OCI-LY3 (cell line): ENCODE results near the gene DTX1.
A peak's percentile ranks its signal among the peaks of the same experiment; 100 is the strongest.

Source experiments
- H2AFZ ChIP-seq: fragments of 200-600, 300-600 bp; shearing (Covaris generic); 2 replicates; pipeline ENCODE4 v1.6.0; 2014; ENCODE audit warnings: antibody characterized with exemption, low read depth, low read length
- H3K27ac ChIP-seq: fragments of 200-600, 300-600 bp; sonication (generic); 2 replicates; pipeline ENCODE4 v1.5.1; 2014; ENCODE audit warnings: mild to moderate bottlenecking, low read length, moderate library complexity, mixed read lengths
- H3K27me3 ChIP-seq: fragments of 200-600, 300-600 bp; sonication (generic); 2 replicates; pipeline ENCODE4 v1.6.1; 2014; ENCODE audit warnings: low read depth, low read length, mixed read lengths
- H3K36me3 ChIP-seq: fragments of 200-600, 300-600 bp; sonication (generic); replicated peaks from 2 replicates; pipeline ENCODE3; 2014; ENCODE audit warnings: low read depth, low read length, mixed read lengths
- H3K4me1 ChIP-seq: fragments of 300-600, 200-600 bp; sonication (generic); 2 replicates; pipeline ENCODE4 v1.6.1; 2014; ENCODE audit warnings: low read length, mixed read lengths
- H3K4me2 ChIP-seq: fragments of 200-600, 300-600 bp; sonication (generic); 2 replicates; pipeline ENCODE4 v1.6.1; 2014; ENCODE audit warnings: low read length, mixed read lengths
- H3K4me3 ChIP-seq: fragments of 300-600, 200-600 bp; sonication (generic); 2 replicates; pipeline ENCODE4 v1.5.1; 2014; ENCODE audit warnings: antibody characterized with exemption, mild to moderate bottlenecking, low read length, moderate library complexity
- H3K79me2 ChIP-seq: fragments of 300-600, 200-600 bp; shearing (Covaris generic); 2 replicates; pipeline ENCODE4 v1.6.1; 2014; ENCODE audit warnings: mild to moderate bottlenecking, low read length, mixed read lengths
- H3K9ac ChIP-seq: fragments of 300-600, 200-600 bp; shearing (Covaris generic); 2 replicates; pipeline ENCODE4 v1.6.0; 2014; ENCODE audit warnings: mild to moderate bottlenecking, low read length, moderate library complexity
- H3K9me3 ChIP-seq: fragments of 200-600, 300-600 bp; shearing (Covaris generic); 2 replicates; pipeline ENCODE4 v1.6.1; 2014; ENCODE audit warnings: low read length, mixed read lengths; ENCODE audit not compliant: insufficient read depth
- H4K20me1 ChIP-seq: fragments of 200-600, 300-600 bp; sonication (generic); 2 replicates; pipeline ENCODE4 v1.6.1; 2016; ENCODE audit warnings: low read length, mixed read lengths; ENCODE audit not compliant: insufficient read depth
- EZH2phosphoT487 ChIP-seq: fragments of 200-600 bp; shearing (Covaris generic); IDR thresholded peaks from 2 replicates; pipeline ENCODE4 v1.6.1; 2018; ENCODE audit warnings: antibody characterized with exemption, mixed run types, low read depth
- TF ChIP-seq, protein P1 (sequence below): fragments of 200-600, 300-600 bp; sonication (generic); IDR thresholded peaks from 2 replicates; pipeline ENCODE4 v1.5.1; 2014; ENCODE audit warnings: antibody characterized with exemption, low read length, low read depth

The DTX1 gene

DNA sequence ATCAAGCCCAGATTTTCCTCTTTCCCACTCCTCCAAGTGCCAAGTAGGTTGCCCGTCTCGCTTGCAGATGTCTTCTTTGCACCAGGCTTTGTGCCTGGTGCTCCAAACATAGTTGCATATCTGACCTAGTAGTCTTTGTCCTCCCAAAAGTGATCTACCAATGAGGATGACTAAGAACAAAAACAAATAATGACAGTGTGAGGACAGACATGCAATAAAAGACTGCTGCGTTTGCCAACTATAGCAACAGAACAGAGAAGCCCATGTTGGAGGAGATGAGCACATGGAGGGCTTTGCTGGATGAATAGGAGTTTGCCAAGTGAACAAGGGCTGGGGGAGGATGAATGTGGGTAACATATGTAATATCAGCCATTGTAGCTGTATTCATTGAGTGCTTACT, 15.6 kb downstream of the DTX1 start:
- Histone ChIP-seq H2AFZ (no peak overlapping the region), H3K9me3 (no peaks in the 10 kb centered on the region), H3K4me3 (0 out of 2 replicates have a peak overlapping the region, but pooled peaks have one; percentile 68), H3K4me2 (peak overlapping the region; percentile 70), H3K4me1 (peaks cover 97% of the 10 kb centered on the region), H3K9ac (peak overlapping the region; percentile 84), H4K20me1 (no peaks in the 10 kb centered on the region), H3K27me3 (no peaks in the 10 kb centered on the region), H3K36me3 (no peaks in the 10 kb centered on the region), H3K27ac (peak overlapping the region; percentile 92), H3K79me2 (peaks cover 5% of the 10 kb centered on the region; the same call in 1 of the 2 replicates)
- no peak for TF ChIP-seq EZH2phosphoT487
- TF ChIP-seq, protein P1, sequence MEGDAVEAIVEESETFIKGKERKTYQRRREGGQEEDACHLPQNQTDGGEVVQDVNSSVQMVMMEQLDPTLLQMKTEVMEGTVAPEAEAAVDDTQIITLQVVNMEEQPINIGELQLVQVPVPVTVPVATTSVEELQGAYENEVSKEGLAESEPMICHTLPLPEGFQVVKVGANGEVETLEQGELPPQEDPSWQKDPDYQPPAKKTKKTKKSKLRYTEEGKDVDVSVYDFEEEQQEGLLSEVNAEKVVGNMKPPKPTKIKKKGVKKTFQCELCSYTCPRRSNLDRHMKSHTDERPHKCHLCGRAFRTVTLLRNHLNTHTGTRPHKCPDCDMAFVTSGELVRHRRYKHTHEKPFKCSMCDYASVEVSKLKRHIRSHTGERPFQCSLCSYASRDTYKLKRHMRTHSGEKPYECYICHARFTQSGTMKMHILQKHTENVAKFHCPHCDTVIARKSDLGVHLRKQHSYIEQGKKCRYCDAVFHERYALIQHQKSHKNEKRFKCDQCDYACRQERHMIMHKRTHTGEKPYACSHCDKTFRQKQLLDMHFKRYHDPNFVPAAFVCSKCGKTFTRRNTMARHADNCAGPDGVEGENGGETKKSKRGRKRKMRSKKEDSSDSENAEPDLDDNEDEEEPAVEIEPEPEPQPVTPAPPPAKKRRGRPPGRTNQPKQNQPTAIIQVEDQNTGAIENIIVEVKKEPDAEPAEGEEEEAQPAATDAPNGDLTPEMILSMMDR: no peak

- TF ChIP-seq EZH2phosphoT487: no peak
- TF ChIP-seq, protein P1: no peak
- Histone ChIP-seq H3K4me3 (no peak overlapping the region), H3K9ac (peak overlapping the region; percentile 23; the same call in 1 of the 2 replicates), H3K4me1 (peaks cover 89% of the 10 kb centered on the region), H3K36me3 (no peaks in the 10 kb centered on the region), H3K27me3 (no peaks in the 10 kb centered on the region), H2AFZ (no peak overlapping the region), H3K4me2 (peak overlapping the region; percentile 39), H3K27ac (peak overlapping the region; percentile 92), H4K20me1 (no peaks in the 10 kb centered on the region), H3K79me2 (peaks cover 5% of the 10 kb centered on the region; the same call in 1 of the 2 replicates), H3K9me3 (no peaks in the 10 kb centered on the region)
Observed at GRCh38 chr12:113073586-113073985, 17.1 kb downstream of the DTX1 start.

DNA sequence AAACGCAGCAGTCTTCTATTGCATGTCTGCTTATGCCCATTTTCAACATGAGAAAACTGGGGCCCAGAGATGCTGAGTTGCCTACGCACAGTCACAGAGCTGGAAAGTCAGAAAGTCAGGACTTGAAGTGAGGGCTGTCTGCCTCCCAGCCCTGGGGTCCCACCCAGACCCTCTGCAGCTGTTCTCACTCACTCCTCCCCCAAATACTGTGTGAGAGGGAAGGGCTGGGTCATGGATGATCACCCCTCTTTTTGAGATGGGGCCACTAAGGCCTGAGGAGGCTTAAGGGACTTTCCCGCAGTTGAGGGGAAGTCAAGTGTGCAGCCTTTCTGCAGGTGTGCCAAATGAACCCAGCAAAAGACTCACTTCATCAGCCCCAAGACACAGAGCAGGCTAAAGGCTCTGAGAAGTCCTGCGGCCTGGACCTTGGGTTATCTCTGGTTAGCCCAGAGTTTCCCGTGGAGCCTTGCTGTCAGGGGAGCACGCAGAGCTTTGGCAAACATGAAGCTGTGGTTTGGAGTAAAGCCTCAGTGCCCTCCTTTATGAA, 18.7 kb downstream of the DTX1 start:
- no peak for TF ChIP-seq EZH2phosphoT487
- TF ChIP-seq, protein P1: no peak
- Histone ChIP-seq H3K79me2 (peaks cover 5% of the 10 kb centered on the region; the same call in 1 of the 2 replicates), H4K20me1 (no peaks in the 10 kb centered on the region), H3K36me3 (no peaks in the 10 kb centered on the region), H3K9ac (peak overlapping the region; percentile 55), H3K9me3 (no peaks in the 10 kb centered on the region), H3K4me2 (peak overlapping the region; percentile 66), H3K4me3 (peak overlapping the region; percentile 29), H3K27me3 (no peaks in the 10 kb centered on the region), H3K27ac (peak overlapping the region; percentile 92), H2AFZ (no peak overlapping the region), H3K4me1 (peaks cover 89% of the 10 kb centered on the region)

- no peaks in the 10 kb centered on the region for H3K79me2 ChIP-seq
- peaks cover 77% of the 10 kb centered on the region for H3K4me1 ChIP-seq
- H3K36me3 ChIP-seq: no peaks in the 10 kb centered on the region
- no peaks in the 10 kb centered on the region for H3K9me3 ChIP-seq
- H2AFZ ChIP-seq: no peak overlapping the region
- H3K27me3 ChIP-seq: no peaks in the 10 kb centered on the region
- no peak overlapping the region for H3K9ac ChIP-seq
- no peak overlapping the region for H3K27ac ChIP-seq
- H3K4me2 ChIP-seq: no peak overlapping the region
- H4K20me1 ChIP-seq: no peaks in the 10 kb centered on the region
- TF ChIP-seq, protein P1: no peak
- TF ChIP-seq EZH2phosphoT487: no peak
- H3K4me3 ChIP-seq: no peak overlapping the region
Observed at GRCh38 chr12:113077057-113077858, 20.7 kb downstream of the DTX1 start.
